Stomach smooth muscle (tissue), 2 donors: ENCODE results near the gene ICA1.

Source experiments
- H3K27ac ChIP-seq: one replicate; pipeline ENCODE4 v1.7.0; 2013; ENCODE audit warnings: mild to moderate bottlenecking, low read length, inconsistent platforms
- H3K27me3 ChIP-seq, 2 donors: one replicate each; pipeline ENCODE4 v1.7.0; 2013; ENCODE audit warnings: low read length in 2 of 2; ENCODE audit not compliant: insufficient read depth in 2 of 2, control insufficient read depth in 1 of 2
- H3K36me3 ChIP-seq, 2 donors: one replicate each; pipeline ENCODE4 v1.7.0; 2013; ENCODE audit warnings: low read length in 2 of 2; ENCODE audit not compliant: control insufficient read depth in 2 of 2, insufficient read depth in 2 of 2
- H3K4me1 ChIP-seq: one replicate; pipeline ENCODE4 v1.7.0; 2013; ENCODE audit warnings: low read length; ENCODE audit not compliant: control insufficient read depth, insufficient read depth
- H3K4me3 ChIP-seq, 2 donors: one replicate each; pipeline ENCODE4 v1.7.0; 2013; ENCODE audit warnings: low read length in 2 of 2
- H3K9ac ChIP-seq, 2 donors: one replicate each; pipeline ENCODE4 v1.7.0; 2013; ENCODE audit warnings: low read length in 2 of 2, mild to moderate bottlenecking in 1 of 2
- H3K9me3 ChIP-seq, 2 donors: one replicate each; pipeline ENCODE4 v1.7.0; 2013; ENCODE audit warnings: low read length in 2 of 2; ENCODE audit not compliant: control insufficient read depth in 2 of 2
- donor health status: healthy.
- donor health status: Pancreatic carcinoma.

Gene ICA1

GRCh38 chr7:8290645-8291308 is 28.8 kb upstream of the ICA1 start:
- no peaks in the 10 kb centered on the region for H3K36me3 ChIP-seq
- H3K9ac ChIP-seq = no peak overlapping the region
- H3K4me1 ChIP-seq = no peaks in the 10 kb centered on the region
- H3K27me3 ChIP-seq = no peaks in the 10 kb centered on the region
- H3K9me3 ChIP-seq = no peaks in the 10 kb centered on the region
- H3K27ac ChIP-seq = no peak overlapping the region
- H3K4me3 ChIP-seq = no peak overlapping the region

- no peak overlapping the region for H3K4me3 ChIP-seq
- H3K27me3 ChIP-seq = no peaks in the 10 kb centered on the region
- H3K9me3 ChIP-seq = no peaks in the 10 kb centered on the region
- H3K36me3 ChIP-seq = no peaks in the 10 kb centered on the region
- H3K27ac ChIP-seq = no peak overlapping the region
- H3K9ac ChIP-seq = no peak overlapping the region
- H3K4me1 ChIP-seq = no peaks in the 10 kb centered on the region
These were observed 24.2 kb upstream of the ICA1 start for GRCh38 chr7:8286118-8286517.

- no peak overlapping the region for H3K4me3 ChIP-seq
- H3K4me1 ChIP-seq = no peaks in the 10 kb centered on the region
- H3K36me3 ChIP-seq = no peaks in the 10 kb centered on the region
- no peaks in the 10 kb centered on the region for H3K9me3 ChIP-seq
- H3K27me3 ChIP-seq = no peaks in the 10 kb centered on the region
- no peak overlapping the region for H3K27ac ChIP-seq
- H3K9ac ChIP-seq = no peak overlapping the region
These were observed 23.2 kb upstream of the ICA1 start for GRCh38 chr7:8285155-8285554.

- no peak overlapping the region for H3K27ac ChIP-seq
- no peaks in the 10 kb centered on the region for H3K36me3 ChIP-seq
- H3K27me3 ChIP-seq = no peaks in the 10 kb centered on the region
- H3K9ac ChIP-seq = no peak overlapping the region
- no peak overlapping the region for H3K4me3 ChIP-seq
- no peaks in the 10 kb centered on the region for H3K9me3 ChIP-seq
- H3K4me1 ChIP-seq = no peaks in the 10 kb centered on the region
These were observed 22.6 kb upstream of the ICA1 start for GRCh38 chr7:8284606-8285005.

DNA sequence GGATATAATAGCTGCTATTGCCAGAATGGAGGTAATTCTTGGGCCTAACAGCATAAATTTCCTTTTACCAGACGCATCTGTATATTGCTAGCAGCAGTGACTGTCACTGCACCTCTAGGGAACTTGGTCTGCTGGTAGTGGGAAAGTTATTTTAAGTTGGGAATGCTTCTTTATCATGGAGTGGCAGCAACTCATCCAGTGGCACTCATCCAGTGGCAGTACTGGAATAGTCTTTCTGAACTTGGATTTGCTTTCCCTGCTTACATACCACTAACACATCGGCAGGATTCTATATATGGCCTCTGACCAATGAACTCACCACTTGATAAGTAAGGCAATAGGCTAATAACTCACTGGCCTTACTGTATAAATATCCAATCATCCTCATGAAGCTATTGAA is 22.0 kb upstream of the ICA1 start:
- Histone ChIP-seq H3K9me3 (no peaks in the 10 kb centered on the region), H3K4me1 (no peaks in the 10 kb centered on the region), H3K27ac (no peak overlapping the region), H3K9ac (no peak overlapping the region), H3K36me3 (no peaks in the 10 kb centered on the region), H3K4me3 (no peak overlapping the region), H3K27me3 (no peaks in the 10 kb centered on the region)

- Histone ChIP-seq H3K4me3 (no peak overlapping the region), H3K9ac (no peak overlapping the region), H3K27me3 (no peaks in the 10 kb centered on the region), H3K27ac (no peak overlapping the region), H3K4me1 (no peaks in the 10 kb centered on the region), H3K36me3 (no peaks in the 10 kb centered on the region), H3K9me3 (no peaks in the 10 kb centered on the region)
These were observed 20.9 kb upstream of the ICA1 start for GRCh38 chr7:8282871-8283270.

GRCh38 chr7:8282162-8282561 is 20.2 kb upstream of the ICA1 start:
- peaks cover 0 to 2% of the 10 kb centered on the region in 2 donors for H3K9me3 ChIP-seq
- H3K4me1 ChIP-seq = no peaks in the 10 kb centered on the region
- H3K9ac ChIP-seq = no peak overlapping the region
- H3K36me3 ChIP-seq = no peaks in the 10 kb centered on the region
- H3K27ac ChIP-seq = no peak overlapping the region
- no peaks in the 10 kb centered on the region for H3K27me3 ChIP-seq
- no peak overlapping the region for H3K4me3 ChIP-seq

GRCh38 chr7:8278183-8278582 is 16.2 kb upstream of the ICA1 start:
- no peak overlapping the region for H3K9ac ChIP-seq
- H3K9me3 ChIP-seq = peaks cover 0 to 2% of the 10 kb centered on the region in 2 donors
- no peak overlapping the region for H3K27ac ChIP-seq
- H3K27me3 ChIP-seq = no peaks in the 10 kb centered on the region
- no peaks in the 10 kb centered on the region for H3K4me1 ChIP-seq
- no peaks in the 10 kb centered on the region for H3K36me3 ChIP-seq
- no peak overlapping the region for H3K4me3 ChIP-seq

- H3K27ac ChIP-seq = no peak overlapping the region
- no peak overlapping the region for H3K9ac ChIP-seq
- no peak overlapping the region for H3K4me3 ChIP-seq
- no peaks in the 10 kb centered on the region for H3K27me3 ChIP-seq
- H3K4me1 ChIP-seq = no peaks in the 10 kb centered on the region
- peaks cover 0 to 2% of the 10 kb centered on the region in 2 donors for H3K9me3 ChIP-seq
- no peaks in the 10 kb centered on the region for H3K36me3 ChIP-seq
These were observed 15.5 kb upstream of the ICA1 start for GRCh38 chr7:8277394-8277982.

DNA sequence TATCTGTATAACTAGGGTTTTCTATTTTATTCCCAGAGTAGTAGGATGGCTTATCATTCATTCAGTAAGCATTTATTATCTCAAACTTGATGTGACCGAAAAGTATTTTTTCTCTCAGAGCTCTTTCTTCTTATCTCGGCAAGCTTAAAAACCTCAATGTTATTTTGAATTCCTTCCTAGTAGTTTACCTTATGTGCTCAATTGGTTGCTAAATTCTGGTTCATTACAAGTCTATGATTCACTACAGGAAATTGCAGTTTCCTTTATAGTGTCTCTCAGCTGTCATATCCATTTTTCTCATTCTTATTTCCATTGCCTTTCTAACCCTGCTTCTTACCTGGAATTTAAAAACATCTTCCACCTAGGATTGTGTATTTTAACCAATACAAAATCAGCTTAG is 12.6 kb upstream of the ICA1 start:
- Histone ChIP-seq H3K9ac (no peak overlapping the region), H3K27ac (no peak overlapping the region), H3K9me3 (peaks cover 0 to 2% of the 10 kb centered on the region in 2 donors), H3K27me3 (no peaks in the 10 kb centered on the region), H3K4me1 (no peaks in the 10 kb centered on the region), H3K4me3 (no peak overlapping the region), H3K36me3 (no peaks in the 10 kb centered on the region)

DNA sequence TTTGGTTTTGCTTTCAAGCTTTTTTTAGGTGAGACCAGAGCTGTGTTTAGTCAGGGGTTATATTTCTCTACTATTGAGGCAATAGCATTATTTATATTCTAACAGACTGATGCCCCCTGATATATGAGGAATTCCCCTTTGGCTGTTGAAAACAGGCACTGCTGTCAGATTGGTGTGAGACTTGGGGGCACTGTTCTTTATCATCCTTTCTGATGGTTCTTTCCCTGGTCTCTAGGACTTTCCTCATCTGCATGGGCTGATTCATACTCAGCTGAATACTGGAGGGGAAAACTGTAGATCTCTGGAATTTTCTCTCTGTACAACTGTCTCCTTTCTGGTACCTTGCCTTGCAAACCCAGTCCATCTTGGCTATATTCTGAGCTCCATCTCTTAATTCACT is 10.0 kb upstream of the ICA1 start:
- Histone ChIP-seq H3K9me3 (no peaks in the 10 kb centered on the region), H3K4me1 (no peaks in the 10 kb centered on the region), H3K4me3 (no peak overlapping the region), H3K9ac (no peak overlapping the region), H3K27me3 (no peaks in the 10 kb centered on the region), H3K27ac (no peak overlapping the region), H3K36me3 (no peaks in the 10 kb centered on the region)
